DMS 273 (cell line): ENCODE data around the gene TYMP.
"Not testable (repeated sequence)": the region's sequence is repeated elsewhere in the genome, so short reads cannot be mapped to it uniquely, and the experiment has no call there.

ENCODE experiments used
- DNase-seq: peaks from one replicate; lab custom pipeline; 2025; ENCODE audit not compliant: unreplicated experiment; lab: John Stamatoyannopoulos, UW

TYMP gene

DNA sequence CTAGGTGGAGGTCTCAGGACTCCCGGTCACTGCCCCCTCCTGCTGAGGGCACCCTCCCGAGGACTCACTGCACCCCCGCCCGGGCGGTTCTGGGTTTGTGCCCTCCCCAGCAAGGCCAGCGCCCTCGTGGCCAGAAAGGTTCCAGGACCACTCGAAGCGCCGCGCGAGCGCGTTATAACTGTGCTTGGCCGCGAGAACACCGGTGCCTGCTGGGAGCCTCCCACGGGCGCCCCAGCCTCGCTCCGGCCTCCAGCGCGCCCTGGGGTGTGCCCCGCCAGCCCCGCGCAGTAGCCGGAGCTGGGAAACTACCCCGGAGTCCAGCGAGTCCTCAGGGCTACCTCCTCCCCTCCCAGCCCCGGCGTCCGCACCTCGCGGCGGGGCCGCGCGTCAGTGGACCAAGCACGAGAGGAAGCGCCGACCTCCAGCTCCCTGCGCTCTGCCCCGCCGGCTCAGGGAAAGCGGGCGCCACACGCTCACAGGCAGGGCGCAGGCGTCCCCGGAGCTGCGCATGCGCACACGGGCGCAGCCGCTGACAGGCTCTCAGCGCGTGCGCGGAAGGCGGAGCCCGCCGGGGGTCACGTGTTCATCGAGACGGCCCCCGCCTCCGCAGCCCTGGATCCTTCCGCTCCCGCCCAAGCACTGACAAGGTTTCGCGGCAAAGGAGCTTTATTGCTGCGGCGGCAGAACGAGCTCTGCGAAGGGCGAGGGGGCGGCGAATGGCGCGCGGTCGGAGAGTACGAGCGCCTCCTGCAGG lies 4.5 kb downstream of the TYMP start, which contains the start of gene SCO2:
Gene SCO2, minus strand, starts transcription at position 495 of the 754 bp plus-strand sequence. CDS start 1,187 bp downstream, outside the sequence.
- DNase-seq, result peak; percentile 98

DNA sequence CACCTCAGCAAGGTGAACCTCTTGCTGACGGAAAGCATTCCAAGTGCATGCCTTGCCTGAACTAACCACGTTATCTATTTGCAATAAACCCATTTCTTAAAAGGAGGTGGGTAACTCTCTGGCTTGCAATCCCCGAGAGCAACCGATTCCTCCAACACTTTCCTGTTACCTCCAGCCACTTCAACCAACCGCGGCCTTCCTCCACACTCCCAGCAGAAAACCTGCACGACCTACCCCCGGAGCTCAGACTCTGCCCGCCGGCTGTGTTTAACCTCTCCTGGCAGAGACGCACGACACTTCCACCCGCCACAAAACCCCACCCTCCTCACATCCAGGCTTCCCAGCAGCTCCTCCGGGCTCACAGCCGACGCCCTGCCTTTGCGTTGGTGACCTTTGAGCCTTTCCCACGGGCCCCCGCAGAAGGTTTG lies 5.1 kb downstream of the TYMP start:
- peak; percentile 63 for DNase-seq

DNA sequence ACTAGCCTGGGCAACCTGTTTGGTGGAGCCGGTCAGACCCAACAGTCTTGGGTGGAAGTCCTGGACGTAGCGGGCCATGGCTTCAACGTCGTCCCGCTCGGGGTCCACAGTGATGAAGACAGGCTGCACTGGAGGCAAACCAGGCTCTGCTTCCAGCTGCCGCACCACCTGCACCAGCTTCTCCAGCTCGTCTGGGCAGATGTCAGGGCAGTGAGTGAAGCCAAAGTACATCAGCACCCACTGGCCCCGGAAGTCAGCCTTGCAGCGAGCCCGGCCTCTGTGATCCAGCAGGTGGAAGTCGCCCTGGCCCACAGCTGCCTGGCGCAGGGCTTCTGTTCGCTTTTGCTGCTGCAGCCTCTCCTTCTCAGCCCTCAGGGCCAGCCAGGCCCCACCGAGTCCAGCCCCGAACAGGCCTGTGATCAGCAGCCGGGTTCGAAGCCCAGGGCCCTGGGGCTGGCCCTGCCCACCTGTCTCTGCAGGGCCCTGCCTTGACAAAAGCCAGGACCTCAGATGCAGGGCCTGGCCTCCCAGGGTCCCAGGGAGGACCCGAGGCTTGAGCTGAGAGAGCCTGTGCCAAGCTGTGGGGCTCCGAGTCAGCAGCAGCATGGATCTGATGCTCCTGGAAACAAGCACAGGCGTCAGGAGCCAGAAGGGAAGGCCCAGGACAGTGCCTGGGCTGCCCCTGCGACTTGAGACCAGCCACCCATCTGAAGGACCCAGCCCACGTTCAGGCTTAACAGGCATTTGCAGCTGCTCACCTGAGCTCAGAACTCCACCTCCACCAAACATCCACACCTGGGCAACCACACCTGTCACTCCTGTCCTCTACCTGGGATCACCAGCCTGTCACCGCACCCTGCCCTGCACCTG lies 5.8 kb downstream of the TYMP start:
- DNase-seq, result peak; percentile 74

DNA sequence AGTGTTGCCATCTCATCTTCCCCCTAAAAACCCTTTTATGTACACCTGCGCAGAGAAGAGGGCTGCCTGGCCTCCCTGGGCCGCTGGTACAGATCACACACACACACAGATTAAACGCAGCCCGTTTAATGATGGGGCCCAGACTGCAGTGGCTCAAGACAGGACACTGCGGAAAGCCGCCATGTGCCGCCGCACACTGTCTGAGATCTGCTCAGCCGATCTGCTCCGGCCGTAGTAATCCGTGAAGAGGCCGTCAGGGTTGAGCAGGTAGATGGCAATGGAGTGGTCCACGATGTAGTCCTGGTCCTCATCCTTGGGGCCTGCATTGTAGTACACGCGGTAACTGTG lies 6.4 kb downstream of the TYMP start:
- no peak for DNase-seq

DNA sequence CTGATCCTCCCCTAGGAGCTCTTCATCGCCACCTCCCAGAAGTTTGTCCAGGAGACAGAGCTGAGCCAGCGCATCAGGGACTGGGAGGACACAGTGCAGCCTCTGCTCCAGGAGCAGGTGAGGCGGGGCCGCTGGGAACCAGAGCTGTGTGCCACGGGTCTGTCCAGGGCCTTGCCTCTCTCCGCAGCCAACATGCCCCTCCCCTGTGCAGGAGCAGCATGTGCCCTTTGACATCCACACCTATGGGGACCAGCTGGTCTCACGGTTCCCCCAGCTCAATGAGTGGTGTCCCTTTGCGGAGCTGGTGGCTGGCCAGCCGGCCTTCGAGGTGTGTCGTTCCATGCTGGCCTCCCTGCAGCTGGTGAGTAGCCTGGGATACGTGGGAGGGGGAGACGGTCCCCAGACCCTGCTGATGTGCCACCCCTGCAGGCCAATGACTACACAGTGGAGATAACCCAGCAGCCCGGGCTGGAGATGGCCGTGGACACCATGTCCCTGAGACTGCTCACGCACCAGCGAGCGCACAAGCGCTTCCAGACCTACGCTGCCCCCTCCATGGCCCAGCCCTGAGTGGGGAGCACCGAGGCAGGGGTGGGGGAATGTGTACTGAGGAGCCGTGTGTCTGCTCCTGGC lies 6.9 kb downstream of the TYMP start:
- no peak for DNase-seq

DNA sequence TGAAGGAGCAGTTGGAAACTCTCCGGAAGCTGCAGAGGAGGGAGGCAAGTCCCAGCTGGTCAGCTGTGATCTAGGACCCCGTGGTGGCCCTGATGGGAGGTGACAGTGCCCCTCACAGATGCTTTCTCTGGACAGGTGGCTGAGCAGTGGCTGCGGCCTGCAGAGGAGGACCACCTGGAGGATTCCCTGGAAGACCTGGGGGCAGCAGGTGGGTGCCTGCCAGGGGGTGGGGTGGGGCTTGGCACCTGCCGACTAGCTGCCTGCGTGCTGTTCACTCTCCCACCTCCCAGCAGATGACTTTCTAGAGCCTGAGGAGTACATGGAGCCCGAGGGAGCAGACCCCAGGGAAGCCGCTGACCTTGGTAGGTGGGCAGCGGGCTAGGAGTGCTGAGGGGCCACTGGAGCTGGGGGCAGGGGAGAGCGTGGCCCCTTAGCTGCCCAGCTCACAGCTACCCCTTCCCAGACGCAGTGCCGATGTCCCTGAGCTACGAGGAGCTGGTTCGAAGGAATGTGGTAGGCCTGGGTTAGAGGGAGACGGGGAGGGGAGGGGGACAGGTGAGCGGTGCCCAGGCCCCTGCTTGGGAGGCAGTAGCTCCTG lies 7.5 kb downstream of the TYMP start:
- no peak for DNase-seq

DNA sequence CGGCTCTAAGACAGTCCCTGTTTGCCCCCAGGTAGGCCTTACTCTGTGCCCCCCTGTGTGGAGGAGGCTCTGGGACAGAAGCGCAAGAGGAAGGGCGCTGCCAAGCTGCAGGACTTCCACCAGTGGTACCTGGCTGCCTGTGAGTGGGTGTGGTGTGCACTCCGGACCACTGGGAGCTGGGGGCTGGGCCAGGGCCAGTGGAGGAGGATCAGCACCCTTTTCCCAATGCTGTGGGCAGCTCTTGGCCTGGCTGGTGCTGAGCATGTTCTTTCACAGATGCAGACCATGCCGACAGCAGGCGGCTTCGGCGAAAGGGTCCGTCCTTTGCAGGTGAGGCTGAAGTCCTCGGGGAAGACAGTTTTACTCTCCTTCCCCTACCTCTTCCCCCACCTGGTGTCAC lies 8.1 kb downstream of the TYMP start:
- no peak for DNase-seq

DNA sequence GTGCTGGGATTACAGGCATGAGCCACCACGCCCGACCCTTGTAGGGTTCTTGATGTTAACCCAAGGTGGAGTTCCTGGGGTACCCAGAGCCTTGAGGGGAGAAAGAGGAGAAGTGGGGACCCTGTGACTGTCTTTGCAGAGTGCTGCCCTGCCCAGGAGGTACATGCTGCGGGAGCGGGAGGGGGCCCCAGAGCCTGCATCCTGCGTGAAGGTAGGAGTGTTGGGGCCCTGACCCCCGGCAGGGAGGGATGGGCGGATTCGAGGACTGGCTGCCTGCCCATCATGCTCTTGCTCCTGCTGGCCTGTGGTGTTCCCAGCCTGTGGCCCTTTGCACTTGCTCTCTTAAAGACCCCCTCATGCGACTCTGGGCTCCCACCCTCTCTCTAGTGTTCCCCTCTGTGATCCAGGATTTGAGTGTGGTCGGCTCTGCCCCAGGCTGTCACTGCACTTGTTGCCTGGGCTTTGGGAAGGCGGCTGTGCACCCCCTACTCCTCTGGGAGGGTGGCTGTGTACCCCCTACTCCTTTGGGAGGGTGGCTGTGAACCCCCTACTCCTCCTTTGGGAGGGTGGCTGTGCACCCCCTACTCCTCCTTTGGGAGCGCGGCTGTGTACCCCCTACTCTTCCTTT lies 8.9 kb downstream of the TYMP start:
- no peak for DNase-seq

DNA sequence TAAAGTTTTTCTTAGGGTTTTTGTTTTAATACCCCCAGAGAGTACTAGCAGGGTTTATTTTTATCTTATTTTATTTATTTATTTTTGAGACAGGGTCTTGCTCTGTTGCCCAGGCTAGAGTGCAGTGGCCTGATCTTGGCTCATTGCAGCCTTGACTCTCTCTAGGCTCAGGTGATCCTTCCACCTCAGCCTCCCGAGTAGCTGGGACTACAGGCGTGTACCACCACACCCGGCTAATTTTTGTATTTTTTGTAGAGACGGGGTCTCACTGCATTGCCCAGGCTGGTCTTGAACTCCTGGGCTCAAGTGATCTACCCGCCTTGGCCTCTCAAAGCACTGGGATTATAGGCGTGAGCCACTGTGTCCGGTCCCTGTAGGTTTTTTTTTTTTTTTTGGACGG lies 9.6 kb downstream of the TYMP start:
- not testable (repeated sequence) for DNase-seq

DNA sequence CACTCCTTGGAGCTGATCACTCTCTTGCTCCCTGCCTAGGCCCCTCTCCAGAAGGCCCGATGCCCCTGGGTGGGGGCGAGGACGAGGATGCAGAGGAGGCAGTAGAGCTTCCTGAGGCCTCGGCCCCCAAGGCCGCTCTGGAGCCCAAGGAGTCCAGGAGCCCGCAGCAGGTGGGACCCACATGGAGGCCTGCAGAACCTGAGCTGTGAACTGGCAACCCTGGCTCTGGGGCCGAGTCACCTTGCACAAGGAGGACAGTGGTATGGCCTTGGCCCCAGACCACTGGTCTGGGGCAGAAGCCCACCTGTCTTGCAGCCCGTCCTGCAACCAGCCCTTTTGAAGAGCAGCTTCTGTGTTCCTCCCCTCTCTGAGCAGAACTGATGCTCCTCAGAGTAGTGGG lies 10.7 kb downstream of the TYMP start:
- no peak for DNase-seq

DNA sequence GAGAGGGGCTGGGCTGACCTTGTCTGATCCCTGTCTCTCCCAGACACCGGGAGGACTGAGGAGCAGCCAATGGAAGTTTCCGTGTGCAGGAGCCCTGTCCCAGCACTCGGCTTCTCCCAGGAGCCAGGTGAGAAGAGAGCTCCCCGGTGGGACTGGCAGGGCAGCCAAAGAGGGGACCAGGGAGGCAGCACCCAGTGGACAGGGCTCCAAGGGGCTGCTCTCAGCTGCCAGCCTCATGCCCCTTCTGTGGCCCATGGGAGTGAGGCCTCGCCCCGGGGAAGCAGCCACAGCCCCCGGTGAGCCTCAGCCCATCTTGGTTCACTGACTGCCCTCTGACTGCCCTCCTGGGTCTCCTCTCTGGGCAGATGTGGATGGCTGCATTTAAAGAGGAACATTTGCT lies 11.2 kb downstream of the TYMP start:
- no peak for DNase-seq

DNA sequence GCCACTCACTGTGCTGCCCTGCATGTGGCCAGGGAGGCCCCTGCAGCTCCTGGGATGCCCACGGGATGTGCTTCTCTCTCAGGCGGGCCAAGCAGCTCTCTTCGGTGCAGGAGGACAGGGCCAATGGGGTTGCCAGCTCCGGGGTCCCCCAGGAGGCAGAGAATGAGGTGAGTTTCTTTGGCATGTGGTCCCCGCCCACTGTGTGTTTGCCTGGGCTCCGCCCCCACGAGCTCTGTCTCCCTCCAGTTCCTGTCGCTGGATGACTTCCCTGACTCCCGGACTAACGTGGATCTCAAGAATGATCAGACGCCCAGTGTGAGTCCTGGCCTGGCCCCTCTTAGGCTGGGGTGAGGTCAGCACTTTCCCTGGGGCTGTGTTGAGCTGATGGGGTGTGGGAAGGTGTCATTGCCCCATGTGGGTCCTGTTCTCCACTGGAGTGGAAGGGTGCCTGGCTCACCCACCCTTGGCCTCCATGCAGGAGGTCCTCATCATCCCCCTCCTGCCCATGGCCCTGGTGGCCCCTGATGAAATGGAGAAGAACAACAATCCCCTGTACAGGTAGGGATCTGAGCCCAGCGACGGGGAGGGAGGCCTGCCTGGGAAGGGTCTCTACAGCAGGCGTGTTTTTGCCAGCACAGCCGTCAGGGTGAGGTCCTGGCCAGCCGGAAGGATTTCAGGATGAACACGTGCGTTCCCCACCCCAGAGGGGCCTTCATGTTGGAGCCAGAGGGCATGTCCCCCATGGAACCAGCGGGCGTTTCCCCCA lies 12.1 kb downstream of the TYMP start:
- DNase-seq, result no peak

DNA sequence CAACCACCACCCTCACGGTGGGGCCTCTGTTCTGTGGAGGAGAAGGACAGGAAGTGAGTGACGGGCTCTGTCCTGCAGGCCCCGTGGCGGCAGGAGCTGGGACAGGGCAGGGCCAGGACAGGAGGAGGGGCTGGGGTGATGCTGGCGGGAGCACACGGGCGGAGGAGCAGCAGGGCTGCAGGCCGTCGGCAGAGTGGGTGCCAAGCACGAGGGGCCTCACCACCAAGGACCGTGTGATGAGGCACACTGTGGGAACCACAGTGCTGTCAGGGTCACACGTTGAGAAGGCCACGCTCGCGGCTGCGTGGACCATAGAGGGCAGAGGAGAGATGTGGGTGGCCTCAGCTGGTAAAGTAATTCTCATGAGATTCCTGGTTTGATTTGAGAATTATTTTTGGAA lies 12.9 kb downstream of the TYMP start:
- DNase-seq, result no peak

DNA sequence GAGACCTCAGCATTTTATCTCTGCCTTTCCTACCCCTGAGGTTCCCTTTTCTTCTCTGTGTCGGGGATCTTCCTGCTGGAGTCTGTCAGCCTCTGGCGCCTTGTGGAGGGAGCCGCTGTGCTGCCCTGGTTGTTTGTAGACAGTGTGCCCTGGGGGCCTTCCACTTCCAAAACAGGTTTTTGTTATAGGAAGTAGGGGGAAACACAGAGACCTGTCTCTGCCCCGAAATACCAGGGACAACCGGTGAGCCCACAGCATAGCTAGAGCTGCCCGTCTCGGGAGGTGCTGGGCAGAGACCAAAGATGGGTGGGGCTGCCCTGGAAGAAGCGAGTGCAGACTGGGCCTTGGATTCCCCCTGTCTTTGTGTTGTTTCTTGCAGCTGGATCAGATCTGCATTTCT lies 13.7 kb downstream of the TYMP start:
- no peak for DNase-seq

DNA sequence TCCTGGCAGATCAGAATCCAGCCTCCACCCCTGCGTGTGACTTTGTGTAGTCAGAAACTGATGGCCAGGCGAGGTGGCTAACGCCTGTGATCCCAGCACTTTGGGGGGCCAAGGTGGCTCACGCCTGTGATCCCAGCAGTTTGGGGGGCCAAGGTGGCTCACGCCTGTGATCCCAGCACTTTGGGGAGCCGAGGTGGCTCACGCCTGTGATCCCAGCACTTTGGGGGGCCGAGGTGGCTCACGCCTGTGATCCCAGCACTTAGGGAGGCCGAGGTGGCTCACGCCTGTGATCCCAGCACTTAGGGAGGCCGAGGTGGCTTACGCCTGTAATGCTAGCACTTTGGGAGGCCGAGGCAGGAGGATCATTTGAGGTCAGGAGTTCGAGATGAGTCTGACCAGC lies 16.6 kb downstream of the TYMP start:
- DNase-seq, result no peak

DNA sequence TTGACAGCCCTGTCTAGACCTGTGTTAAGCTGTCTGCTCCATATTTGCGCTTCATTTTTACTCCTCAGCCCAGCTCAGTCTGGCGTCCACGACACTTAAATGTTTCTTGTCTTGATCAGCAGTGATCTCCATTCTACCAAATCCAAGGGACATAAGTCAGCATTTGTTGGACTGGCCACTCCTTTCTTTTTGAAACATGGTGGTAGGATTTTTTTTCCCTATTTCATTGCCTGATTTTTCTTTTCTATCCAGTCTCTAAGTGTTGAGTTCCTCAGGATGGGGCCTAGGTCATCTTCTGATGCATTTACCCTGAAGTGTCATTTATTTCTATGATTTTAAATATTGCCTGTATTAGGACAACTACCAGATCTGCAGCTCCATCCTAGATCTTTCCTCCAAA lies 20.9 kb downstream of the TYMP start:
- DNase-seq, result no peak

DNA sequence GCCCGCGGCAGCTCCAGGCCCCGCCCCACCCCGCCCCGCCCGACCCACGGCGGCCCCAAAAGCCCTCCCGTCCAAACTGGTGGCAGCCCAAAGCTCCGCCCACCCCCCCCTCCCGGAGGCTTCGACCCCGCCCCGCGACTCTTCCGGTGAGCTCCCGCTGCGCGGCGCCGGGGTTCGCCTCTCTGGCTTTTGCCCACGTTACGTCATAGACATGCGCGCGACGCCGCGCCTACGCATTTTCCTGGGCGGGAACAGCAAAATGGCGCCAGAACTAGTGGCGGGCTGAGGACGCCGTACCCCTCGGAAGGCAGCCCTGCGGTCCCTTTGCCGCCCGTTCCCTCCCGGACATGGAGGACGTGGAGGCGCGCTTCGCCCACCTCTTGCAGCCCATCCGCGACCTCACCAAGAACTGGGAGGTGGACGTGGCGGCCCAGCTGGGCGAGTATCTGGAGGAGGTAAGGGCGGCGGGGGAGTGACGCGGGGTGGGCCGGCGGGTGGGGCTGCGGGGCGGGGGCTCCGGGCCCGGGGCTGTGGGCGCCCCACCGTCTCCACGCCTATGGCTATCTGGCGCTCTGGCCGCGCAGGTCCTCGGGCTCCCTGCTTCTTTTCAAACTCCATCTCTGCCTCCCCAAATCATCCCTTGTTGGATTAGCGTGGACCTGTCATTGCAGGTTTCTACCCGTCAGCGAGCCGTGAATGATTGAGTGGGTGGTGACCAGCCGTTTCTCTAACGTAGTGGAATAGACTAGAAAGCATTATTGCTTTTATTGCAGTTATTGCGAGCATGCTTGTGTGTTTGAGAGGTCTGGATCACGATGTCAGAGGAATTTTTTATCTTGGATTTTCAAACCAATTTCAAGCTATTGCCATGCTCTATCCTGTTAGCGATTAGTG lies 21.6 kb downstream of the TYMP start, which contains the start of gene NCAPH2:
Gene NCAPH2, plus strand, starts transcription at position 234 of the 894 bp plus-strand sequence. Its CDS starts 114 bp downstream, at position 348.
- DNase-seq, result peak; percentile 97

DNA sequence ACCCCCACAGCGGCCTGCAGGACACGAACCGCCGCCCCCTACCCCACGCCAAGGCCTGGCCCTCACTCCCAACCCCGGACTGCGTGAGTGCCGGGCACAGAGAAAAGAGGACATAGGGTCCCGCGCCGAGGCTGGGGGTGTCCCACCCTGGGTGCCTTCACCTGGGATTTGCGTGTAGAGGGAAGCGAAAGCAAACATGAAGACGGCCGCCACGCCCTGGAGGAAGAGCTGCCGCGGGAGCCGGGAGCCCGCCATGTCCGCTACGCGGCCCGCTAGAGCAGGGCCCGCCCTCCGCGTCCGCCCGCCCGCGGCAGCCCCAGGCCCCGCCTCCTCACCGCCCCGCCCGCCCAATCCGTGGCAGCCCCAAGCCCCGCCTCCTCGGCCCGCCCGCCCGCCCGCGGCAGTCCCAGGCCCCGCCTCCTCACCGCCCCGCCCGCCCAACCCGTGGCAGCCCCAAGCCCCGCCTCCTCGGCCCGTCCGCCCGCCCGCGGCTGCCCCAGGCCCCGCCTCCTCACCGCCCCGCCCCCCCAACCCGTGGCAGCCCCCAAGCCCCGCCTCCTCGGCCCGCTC lies 22.3 kb downstream of the TYMP start, which contains the start of gene LMF2:
Gene LMF2, minus strand, starts transcription at position 282 of the 570 bp plus-strand sequence. Its CDS starts 27 bp downstream, at position 255.
- no peak for DNase-seq
